Epidermal melanocyte (primary cell): Measurements from ENCODE around the gene ATG7.

Experiments
- DNase-seq: peaks from one replicate; pipeline ENCODE4 v3.0.0; 2011; ENCODE audit warnings: low spot score; ENCODE audit not compliant: insufficient read length

Gene ATG7

GRCh38 chr3:11606090-11606784 is 334.0 kb downstream of the ATG7 start:
- DNase-seq: no peak

GRCh38 chr3:11606865-11607440 is 334.8 kb downstream of the ATG7 start:
- no peak for DNase-seq
